ENCODE data around the gene LRRTM4. TPM values are rescaled to one million over a fixed set of nuclear protein-coding genes. Genes with fewer than 3 reads are reported as not detected.

The LRRTM4 gene
- total and polyA plus RNA-seq, 2 donors (not counting 1 experiment from before 2014, with no cell fraction given), result 0.05 TPM; not detected in 1

DNA sequence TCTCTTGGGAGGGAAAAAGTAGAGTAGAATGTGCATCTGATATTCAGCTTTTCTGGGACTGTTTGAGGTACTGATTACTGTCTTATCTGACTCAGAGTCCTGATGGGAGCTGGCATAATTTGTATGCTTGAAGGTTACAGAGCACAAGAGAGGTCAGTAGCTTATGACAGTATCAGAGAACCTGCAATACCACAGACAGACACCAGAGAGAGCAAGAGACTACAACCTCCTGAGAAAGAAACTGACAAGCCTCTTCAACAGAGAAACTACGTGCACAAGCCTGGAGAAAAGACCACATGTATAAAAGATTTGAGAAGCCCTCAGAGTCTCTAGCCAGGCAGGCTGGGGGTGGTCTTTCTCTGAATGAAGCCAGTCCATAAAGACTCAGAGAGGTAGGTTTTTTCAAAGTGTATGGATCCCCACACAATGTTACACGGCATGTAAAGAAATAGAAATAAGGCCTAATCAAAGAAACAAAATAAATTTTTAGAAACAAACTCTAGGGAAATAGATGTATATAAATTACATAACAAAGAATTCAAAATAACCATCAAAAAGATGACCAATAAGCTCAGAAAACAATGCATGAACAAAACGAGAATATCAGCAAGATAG, 568.3 kb downstream of the LRRTM4 start:
- no peaks in the 10 kb centered on the region for H3K79me2 ChIP-seq (ENCODE audit: control insufficient read depth, insufficient read depth, low read length)
- no peak overlapping the region for H3K4me2 ChIP-seq (ENCODE audit: extremely low read depth, insufficient read depth, low read length)
- peak; percentile 12 to 70 for DNase-seq (ENCODE audit: low read depth in 2 of 2)
- no peaks in the 10 kb centered on the region for H3K36me3 ChIP-seq (ENCODE audit: control insufficient read depth, insufficient read depth, low read length)
- H3K9ac ChIP-seq (ENCODE audit: insufficient read depth, low read length), result no peak overlapping the region
- no peaks in the 10 kb centered on the region for H4K20me1 ChIP-seq (ENCODE audit: control insufficient read depth, extremely low read depth, insufficient read depth, low read length)
- no peak overlapping the region for H2AFZ ChIP-seq (ENCODE audit: low read length)
- H3K27ac ChIP-seq (ENCODE audit: insufficient read depth, low read length), result no peak overlapping the region
- no peak overlapping the region for H3K4me3 ChIP-seq (replicated peaks in 1 of 4; ENCODE audit: control extremely low read depth in 1 of 4, insufficient read depth in 1 of 4, low read depth in 3 of 4, low read length in 4 of 4)
- no peaks in the 10 kb centered on the region for H3K9me3 ChIP-seq (ENCODE audit: control insufficient read depth, insufficient read depth, low read depth, low read length)
- TF ChIP-seq, protein P1, sequence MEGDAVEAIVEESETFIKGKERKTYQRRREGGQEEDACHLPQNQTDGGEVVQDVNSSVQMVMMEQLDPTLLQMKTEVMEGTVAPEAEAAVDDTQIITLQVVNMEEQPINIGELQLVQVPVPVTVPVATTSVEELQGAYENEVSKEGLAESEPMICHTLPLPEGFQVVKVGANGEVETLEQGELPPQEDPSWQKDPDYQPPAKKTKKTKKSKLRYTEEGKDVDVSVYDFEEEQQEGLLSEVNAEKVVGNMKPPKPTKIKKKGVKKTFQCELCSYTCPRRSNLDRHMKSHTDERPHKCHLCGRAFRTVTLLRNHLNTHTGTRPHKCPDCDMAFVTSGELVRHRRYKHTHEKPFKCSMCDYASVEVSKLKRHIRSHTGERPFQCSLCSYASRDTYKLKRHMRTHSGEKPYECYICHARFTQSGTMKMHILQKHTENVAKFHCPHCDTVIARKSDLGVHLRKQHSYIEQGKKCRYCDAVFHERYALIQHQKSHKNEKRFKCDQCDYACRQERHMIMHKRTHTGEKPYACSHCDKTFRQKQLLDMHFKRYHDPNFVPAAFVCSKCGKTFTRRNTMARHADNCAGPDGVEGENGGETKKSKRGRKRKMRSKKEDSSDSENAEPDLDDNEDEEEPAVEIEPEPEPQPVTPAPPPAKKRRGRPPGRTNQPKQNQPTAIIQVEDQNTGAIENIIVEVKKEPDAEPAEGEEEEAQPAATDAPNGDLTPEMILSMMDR (conservative IDR thresholded peaks at IDR 0.05 in 1 of 2, IDR thresholded peaks at IDR 0.05 in 1 of 2; ENCODE audit: low read depth in 1 of 2, low read length in 2 of 2), result peak; percentile 82 to 95
- no peak for TF ChIP-seq EZH2 (IDR thresholded peaks at IDR 0.05; ENCODE audit: low read length, missing control alignments)
- no peaks in the 10 kb centered on the region for H3K27me3 ChIP-seq (ENCODE audit: control insufficient read depth, insufficient read depth, low read length)
- no peaks in the 10 kb centered on the region for H3K4me1 ChIP-seq (ENCODE audit: control insufficient read depth, extremely low read depth, insufficient read depth, low read length)

- Histone ChIP-seq H2AFZ (ENCODE audit: low read length) (no peak overlapping the region), H4K20me1 (ENCODE audit: control insufficient read depth, extremely low read depth, insufficient read depth, low read length) (no peaks in the 10 kb centered on the region), H3K9me3 (ENCODE audit: control insufficient read depth, insufficient read depth, low read depth, low read length) (no peaks in the 10 kb centered on the region), H3K4me3 (replicated peaks in 1 of 4; ENCODE audit: control extremely low read depth in 1 of 4, insufficient read depth in 1 of 4, low read depth in 3 of 4, low read length in 4 of 4) (no peak overlapping the region), H3K4me2 (ENCODE audit: extremely low read depth, insufficient read depth, low read length) (no peak overlapping the region), H3K9ac (ENCODE audit: insufficient read depth, low read length) (no peak overlapping the region), H3K4me1 (ENCODE audit: control insufficient read depth, extremely low read depth, insufficient read depth, low read length) (no peaks in the 10 kb centered on the region), H3K27me3 (ENCODE audit: control insufficient read depth, insufficient read depth, low read length) (no peaks in the 10 kb centered on the region), H3K27ac (ENCODE audit: insufficient read depth, low read length) (no peak overlapping the region), H3K79me2 (ENCODE audit: control insufficient read depth, insufficient read depth, low read length) (no peaks in the 10 kb centered on the region), H3K36me3 (ENCODE audit: control insufficient read depth, insufficient read depth, low read length) (no peaks in the 10 kb centered on the region)
- no peak for DNase-seq (ENCODE audit: low read depth in 2 of 2)
- no peak for TF ChIP-seq EZH2 (IDR thresholded peaks at IDR 0.05; ENCODE audit: low read length, missing control alignments)
- TF ChIP-seq, protein P1 (conservative IDR thresholded peaks at IDR 0.05 in 1 of 2, IDR thresholded peaks at IDR 0.05 in 1 of 2; ENCODE audit: low read depth in 1 of 2, low read length in 2 of 2), result no peak
These were observed 575.5 kb downstream of the LRRTM4 start for GRCh38 chr2:76946631-76947145.

DNA sequence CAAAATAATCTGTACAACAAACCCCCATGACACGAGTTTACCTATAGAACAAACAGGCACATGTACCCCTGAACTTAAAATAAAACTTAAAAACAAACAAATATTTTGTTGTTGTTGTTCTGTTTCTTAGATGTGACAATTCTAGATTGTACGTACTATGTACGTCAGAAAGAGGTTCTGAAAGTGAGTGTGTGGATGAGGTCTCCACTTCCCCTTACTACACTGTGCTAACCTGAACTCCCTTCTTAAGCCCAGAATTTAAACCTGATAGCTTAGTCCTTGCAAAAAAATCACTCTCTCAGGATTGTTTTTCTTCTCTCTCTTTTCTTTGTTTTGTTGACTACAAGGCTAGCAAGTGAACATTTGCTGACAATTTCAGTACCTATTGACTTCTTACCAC, 581.6 kb downstream of the LRRTM4 start:
- TF ChIP-seq EZH2 (IDR thresholded peaks at IDR 0.05; ENCODE audit: low read length, missing control alignments), result no peak
- TF ChIP-seq, protein P1 (conservative IDR thresholded peaks at IDR 0.05 in 1 of 2, IDR thresholded peaks at IDR 0.05 in 1 of 2; ENCODE audit: low read depth in 1 of 2, low read length in 2 of 2), result no peak
- DNase-seq (ENCODE audit: low read depth in 2 of 2), result no peak
- Histone ChIP-seq H3K27me3 (ENCODE audit: control insufficient read depth, insufficient read depth, low read length) (no peaks in the 10 kb centered on the region), H2AFZ (ENCODE audit: low read length) (no peak overlapping the region), H3K4me3 (replicated peaks in 1 of 4; ENCODE audit: control extremely low read depth in 1 of 4, insufficient read depth in 1 of 4, low read depth in 3 of 4, low read length in 4 of 4) (no peak overlapping the region), H3K4me2 (ENCODE audit: extremely low read depth, insufficient read depth, low read length) (no peak overlapping the region), H3K9me3 (ENCODE audit: control insufficient read depth, insufficient read depth, low read depth, low read length) (no peaks in the 10 kb centered on the region), H3K4me1 (ENCODE audit: control insufficient read depth, extremely low read depth, insufficient read depth, low read length) (no peaks in the 10 kb centered on the region), H3K79me2 (ENCODE audit: control insufficient read depth, insufficient read depth, low read length) (no peaks in the 10 kb centered on the region), H3K27ac (ENCODE audit: insufficient read depth, low read length) (no peak overlapping the region), H3K9ac (ENCODE audit: insufficient read depth, low read length) (no peak overlapping the region), H3K36me3 (ENCODE audit: control insufficient read depth, insufficient read depth, low read length) (no peaks in the 10 kb centered on the region), H4K20me1 (ENCODE audit: control insufficient read depth, extremely low read depth, insufficient read depth, low read length) (no peaks in the 10 kb centered on the region)
